Hepatocyte (in vitro differentiated cells): ENCODE measurements around the gene KRT6A. TPM values are rescaled to one million over a fixed set of nuclear protein-coding genes. Genes with fewer than 3 reads are reported as not detected.

Experiments
- DNase-seq: peaks from one replicate; pipeline ENCODE4 v3.0.0-alpha.2; 2016; ENCODE audit warnings: low spot score
- H2AFZ ChIP-seq: fragments of 200-600 bp; sonication (generic); 2 replicates; pipeline ENCODE4 v1.6.0; 2016; ENCODE audit warnings: antibody characterized with exemption, mild to moderate bottlenecking
- H3K27ac ChIP-seq: fragments of 200-600 bp; sonication (generic); 2 replicates; pipeline ENCODE4 v1.5.1; 2016; ENCODE audit warnings: mild to moderate bottlenecking
- H3K27me3 ChIP-seq: fragments of 200-600 bp; sonication (generic); 2 replicates; pipeline ENCODE4 v1.6.1; 2016
- H3K36me3 ChIP-seq: fragments of 200-600 bp; sonication (generic); replicated peaks from 2 replicates; pipeline ENCODE4 v1.5.1; 2016; ENCODE audit warnings: low read depth; ENCODE audit not compliant: insufficient read depth
- H3K4me1 ChIP-seq: fragments of 200-600 bp; sonication (generic); 2 replicates; pipeline ENCODE4 v1.5.1; 2016; ENCODE audit warnings: mild to moderate bottlenecking, moderate library complexity; ENCODE audit not compliant: insufficient read depth
- H3K4me2 ChIP-seq: fragments of 200-600 bp; sonication (generic); 2 replicates; pipeline ENCODE4 v1.6.0; 2016
- H3K4me3 ChIP-seq: fragments of 200-600 bp; sonication (generic); 2 replicates; pipeline ENCODE4 v1.5.1; 2016; ENCODE audit warnings: mild to moderate bottlenecking
- H3K79me2 ChIP-seq: fragments of 200-600 bp; sonication (generic); 2 replicates; pipeline ENCODE4 v1.6.0; 2017; ENCODE audit warnings: mild to moderate bottlenecking
- H3K9me2 ChIP-seq: fragments of 200-600 bp; sonication (generic); replicated peaks from 2 replicates; pipeline ENCODE4 v1.6.0; 2017; ENCODE audit warnings: mild to moderate bottlenecking; ENCODE audit not compliant: insufficient read depth
- H3K9me3 ChIP-seq: fragments of 200-600 bp; sonication (generic); 2 replicates; pipeline ENCODE4 v1.5.1; 2016; ENCODE audit warnings: low read depth, mild to moderate bottlenecking
- H4K20me1 ChIP-seq: fragments of 200-600 bp; sonication (generic); 2 replicates; pipeline ENCODE4 v1.6.0; 2016; ENCODE audit warnings: mild to moderate bottlenecking; ENCODE audit not compliant: insufficient read depth, poor library complexity, severe bottlenecking
- EZH2 ChIP-seq: fragments of 200-600 bp; sonication (generic); IDR thresholded peaks from 2 replicates; pipeline ENCODE4 v1.6.1; 2016; ENCODE audit warnings: antibody characterized with exemption, mild to moderate bottlenecking, borderline replicate concordance
- EZH2phosphoT487 ChIP-seq: fragments of 200-600 bp; sonication (generic); IDR thresholded peaks from one replicate; pipeline ENCODE4 v1.6.1; 2018; ENCODE audit warnings: antibody characterized with exemption, mild to moderate bottlenecking, low read depth, moderate library complexity; ENCODE audit not compliant: unreplicated experiment, severe bottlenecking
- WGBS: methylation state at CpG from one replicate; pipeline ENCODE4 v1.1.6; 2016; ENCODE audit warnings: low lambda C conversion rate; ENCODE audit errors: missing lambda C conversion rate; 5-methylcytosine and 5-hydroxymethylcytosine counted together
- polyA plus RNA-seq: library from polyadenylated mRNA; unstranded; fragments of >200 nt; fragmentation: Nextera tagmentation; extraction: Ambion mirVana; gene quantifications from 2 replicates; pipeline ENCODE4 v1.2.1, GENCODE V29; 2016
- total RNA-seq: library from RNA; depleted of rRNA; stranded (reverse); fragments of >200 nt; gene quantifications from 2 replicates; pipeline ENCODE4 v1.2.3, GENCODE V29; 2014
- TF ChIP-seq, protein P1 (sequence below): fragments of 200-600 bp; sonication (generic); IDR thresholded peaks from 2 replicates; pipeline ENCODE4 v1.5.1; 2016; ENCODE audit warnings: antibody characterized with exemption, mild to moderate bottlenecking; ENCODE audit not compliant: poor library complexity

Gene KRT6A
- total and polyA plus RNA-seq, 2 experiments from 2014 or later, result 0.54 to 6.8 TPM

DNA sequence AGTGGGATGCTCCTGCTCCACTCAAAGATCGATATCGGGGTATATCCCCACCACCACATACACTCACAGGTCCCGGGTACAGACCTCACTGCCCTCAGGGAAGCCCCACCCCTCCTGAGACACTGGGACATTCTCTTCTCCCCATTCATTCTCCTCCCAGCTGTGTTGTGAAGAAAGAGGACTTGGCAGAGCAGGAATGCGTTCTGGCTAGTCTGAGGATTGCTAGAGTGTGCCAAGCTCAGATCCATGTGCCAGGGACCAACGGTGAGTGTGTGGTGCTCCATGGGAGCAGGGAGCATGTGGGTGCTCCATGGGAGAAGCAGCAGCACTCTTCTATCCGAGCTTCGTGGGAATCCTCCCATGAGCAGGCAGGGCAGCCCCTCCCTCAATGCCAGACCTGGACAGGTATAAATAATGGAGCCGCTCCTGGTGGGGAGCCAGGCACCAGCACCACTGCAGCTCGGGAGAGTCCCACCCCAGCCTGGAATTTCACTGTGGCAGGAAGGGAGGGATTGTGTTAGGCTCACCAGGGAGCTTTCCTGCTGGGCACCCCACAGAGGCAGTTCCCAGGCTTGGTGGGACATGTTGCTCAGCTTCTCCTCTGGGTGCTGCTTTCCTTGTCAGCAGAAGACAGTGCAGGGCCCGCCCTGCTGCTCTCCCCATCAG, 29.4 kb upstream of the KRT6A start:
- no peak for DNase-seq
- H3K27me3 ChIP-seq, result no peaks in the 10 kb centered on the region
- no peak overlapping the region for H3K4me3 ChIP-seq
- H3K27ac ChIP-seq, result peak overlapping the region; percentile 77
- 81% methylated on average over 10 of the region's 10 CpGs for WGBS
- TF ChIP-seq EZH2 (no peak), EZH2phosphoT487 (no peak)
- TF ChIP-seq, protein P1, sequence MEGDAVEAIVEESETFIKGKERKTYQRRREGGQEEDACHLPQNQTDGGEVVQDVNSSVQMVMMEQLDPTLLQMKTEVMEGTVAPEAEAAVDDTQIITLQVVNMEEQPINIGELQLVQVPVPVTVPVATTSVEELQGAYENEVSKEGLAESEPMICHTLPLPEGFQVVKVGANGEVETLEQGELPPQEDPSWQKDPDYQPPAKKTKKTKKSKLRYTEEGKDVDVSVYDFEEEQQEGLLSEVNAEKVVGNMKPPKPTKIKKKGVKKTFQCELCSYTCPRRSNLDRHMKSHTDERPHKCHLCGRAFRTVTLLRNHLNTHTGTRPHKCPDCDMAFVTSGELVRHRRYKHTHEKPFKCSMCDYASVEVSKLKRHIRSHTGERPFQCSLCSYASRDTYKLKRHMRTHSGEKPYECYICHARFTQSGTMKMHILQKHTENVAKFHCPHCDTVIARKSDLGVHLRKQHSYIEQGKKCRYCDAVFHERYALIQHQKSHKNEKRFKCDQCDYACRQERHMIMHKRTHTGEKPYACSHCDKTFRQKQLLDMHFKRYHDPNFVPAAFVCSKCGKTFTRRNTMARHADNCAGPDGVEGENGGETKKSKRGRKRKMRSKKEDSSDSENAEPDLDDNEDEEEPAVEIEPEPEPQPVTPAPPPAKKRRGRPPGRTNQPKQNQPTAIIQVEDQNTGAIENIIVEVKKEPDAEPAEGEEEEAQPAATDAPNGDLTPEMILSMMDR, result no peak
- H3K9me3 ChIP-seq, result no peaks in the 10 kb centered on the region
- no peaks in the 10 kb centered on the region for H3K9me2 ChIP-seq
- H3K4me1 ChIP-seq, result peaks cover 14% of the 10 kb centered on the region
- no peaks in the 10 kb centered on the region for H3K79me2 ChIP-seq
- H3K36me3 ChIP-seq, result no peaks in the 10 kb centered on the region
- no peak overlapping the region for H2AFZ ChIP-seq
- no peaks in the 10 kb centered on the region for H4K20me1 ChIP-seq
- no peak overlapping the region for H3K4me2 ChIP-seq

DNA sequence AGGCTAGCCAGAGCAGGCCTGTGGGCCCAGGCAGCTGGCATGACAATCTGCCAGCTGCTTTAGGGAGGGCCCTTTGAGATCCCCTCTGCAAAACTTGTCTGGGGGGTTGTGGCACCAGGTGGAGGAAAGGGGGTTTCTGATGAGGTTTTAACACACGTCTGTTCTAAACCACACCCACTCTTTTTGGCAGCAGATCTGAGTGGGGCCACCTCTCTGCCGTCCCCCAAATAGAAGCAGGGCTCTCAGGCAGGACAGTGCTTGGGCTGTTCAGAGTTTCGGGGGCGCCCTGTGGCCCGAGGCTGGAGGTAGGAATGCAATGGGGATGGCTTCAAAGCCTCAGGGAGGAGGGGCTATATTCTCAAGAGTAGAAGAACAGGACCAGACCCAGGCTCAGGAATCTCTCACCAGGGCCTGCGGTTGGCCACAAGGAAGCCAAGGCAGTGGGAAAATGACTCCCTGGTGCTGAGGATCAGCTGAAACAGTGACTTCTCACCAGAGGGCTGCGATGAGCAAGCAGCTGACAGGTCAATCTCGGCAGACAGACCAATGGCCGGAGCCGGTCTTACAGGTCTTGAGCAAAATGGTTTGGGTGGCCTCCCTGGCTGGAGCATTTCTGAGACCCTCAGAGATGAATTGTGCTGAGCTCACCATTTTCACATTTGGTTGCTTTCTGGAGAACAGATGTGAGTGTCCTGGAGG, 28.7 kb upstream of the KRT6A start:
- no peaks in the 10 kb centered on the region for H3K27me3 ChIP-seq
- no peak overlapping the region for H3K4me3 ChIP-seq
- no peak overlapping the region for H2AFZ ChIP-seq
- H3K36me3 ChIP-seq, result no peaks in the 10 kb centered on the region
- H3K9me2 ChIP-seq, result no peaks in the 10 kb centered on the region
- H3K4me1 ChIP-seq, result peaks cover 14% of the 10 kb centered on the region
- WGBS, result 75% methylated on average over 10 of the region's 10 CpGs
- H3K79me2 ChIP-seq, result no peaks in the 10 kb centered on the region
- no peak for DNase-seq
- no peaks in the 10 kb centered on the region for H3K9me3 ChIP-seq
- H4K20me1 ChIP-seq, result no peaks in the 10 kb centered on the region
- H3K27ac ChIP-seq, result peak overlapping the region; percentile 77
- no peak overlapping the region for H3K4me2 ChIP-seq
- TF ChIP-seq, protein P1, result no peak
- no peak for TF ChIP-seq EZH2phosphoT487
- no peak for TF ChIP-seq EZH2

DNA sequence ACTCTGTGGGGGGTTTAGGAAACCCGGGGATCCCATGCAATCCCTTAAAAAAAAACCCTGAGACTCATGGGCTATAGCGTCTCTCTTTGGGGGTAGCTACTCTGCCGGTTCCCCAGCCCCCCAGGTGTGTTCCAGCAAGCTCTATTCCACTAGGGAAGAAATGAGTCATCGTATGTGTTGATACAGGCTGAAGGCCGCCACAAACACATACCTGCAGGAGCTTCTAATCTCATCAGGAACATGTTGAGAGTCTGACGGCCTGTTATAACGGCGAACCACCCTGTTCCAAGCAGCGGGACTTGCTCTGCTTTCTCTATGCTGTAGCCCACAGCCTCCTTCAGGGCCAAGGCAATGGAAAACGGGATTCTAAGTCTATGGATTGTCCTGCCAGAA, 28.1 kb upstream of the KRT6A start:
- Histone ChIP-seq H3K79me2 (no peaks in the 10 kb centered on the region), H3K9me2 (no peaks in the 10 kb centered on the region), H3K27ac (peak overlapping the region; percentile 77), H3K4me2 (no peak overlapping the region), H3K27me3 (no peaks in the 10 kb centered on the region), H4K20me1 (no peaks in the 10 kb centered on the region), H3K9me3 (no peaks in the 10 kb centered on the region), H3K4me1 (peaks cover 14% of the 10 kb centered on the region), H3K4me3 (no peak overlapping the region), H2AFZ (no peak overlapping the region), H3K36me3 (no peaks in the 10 kb centered on the region)
- TF ChIP-seq, protein P1, result no peak
- TF ChIP-seq EZH2 (no peak), EZH2phosphoT487 (no peak)
- 51% methylated on average over 10 of the region's 10 CpGs for WGBS
- DNase-seq, result peak; percentile 79
